ENCODE data around the gene ABL1.

Gene ABL1

GRCh38 chr9:130892477-130893304, 57.6 kb downstream of the ABL1 start:
- no peak for DNase-seq

GRCh38 chr9:130893341-130894101, 58.5 kb downstream of the ABL1 start:
- peak in 1 of 2 donors; percentile 36 for DNase-seq

DNA sequence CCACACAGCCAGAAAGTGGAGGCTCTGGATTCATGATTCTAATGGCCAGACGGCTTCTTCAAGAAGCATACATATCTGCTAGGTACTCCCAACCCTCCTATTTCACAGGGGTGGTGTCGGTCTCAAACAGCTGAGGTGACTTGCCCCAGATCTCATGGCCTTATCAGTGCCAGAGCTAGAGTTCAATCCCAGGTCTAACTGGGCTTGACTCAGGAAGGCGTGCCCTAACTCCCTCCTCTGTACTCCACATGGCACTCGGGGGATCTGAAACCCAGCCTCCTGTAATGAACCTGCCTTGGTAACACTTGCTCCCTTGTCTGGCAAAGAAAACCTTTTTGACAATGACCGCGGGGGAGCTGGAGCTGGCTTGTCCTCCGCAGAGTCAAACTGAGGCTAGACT, 59.5 kb downstream of the ABL1 start:
- DNase-seq = no peak

- no peak for DNase-seq
Observed at GRCh38 chr9:130895038-130895437, 60.0 kb downstream of the ABL1 start.

GRCh38 chr9:130895481-130896232, 60.6 kb downstream of the ABL1 start:
- DNase-seq = no peak

GRCh38 chr9:130896233-130897014, 61.4 kb downstream of the ABL1 start, which contains the start of gene QRFP:
QRFP (minus strand) TSS chr9:130896812; CDS start chr9:130893838, 2,974 bp downstream.
- no peak for DNase-seq

GRCh38 chr9:130897105-130897751, 62.2 kb downstream of the ABL1 start:
- no peak for DNase-seq

DNA sequence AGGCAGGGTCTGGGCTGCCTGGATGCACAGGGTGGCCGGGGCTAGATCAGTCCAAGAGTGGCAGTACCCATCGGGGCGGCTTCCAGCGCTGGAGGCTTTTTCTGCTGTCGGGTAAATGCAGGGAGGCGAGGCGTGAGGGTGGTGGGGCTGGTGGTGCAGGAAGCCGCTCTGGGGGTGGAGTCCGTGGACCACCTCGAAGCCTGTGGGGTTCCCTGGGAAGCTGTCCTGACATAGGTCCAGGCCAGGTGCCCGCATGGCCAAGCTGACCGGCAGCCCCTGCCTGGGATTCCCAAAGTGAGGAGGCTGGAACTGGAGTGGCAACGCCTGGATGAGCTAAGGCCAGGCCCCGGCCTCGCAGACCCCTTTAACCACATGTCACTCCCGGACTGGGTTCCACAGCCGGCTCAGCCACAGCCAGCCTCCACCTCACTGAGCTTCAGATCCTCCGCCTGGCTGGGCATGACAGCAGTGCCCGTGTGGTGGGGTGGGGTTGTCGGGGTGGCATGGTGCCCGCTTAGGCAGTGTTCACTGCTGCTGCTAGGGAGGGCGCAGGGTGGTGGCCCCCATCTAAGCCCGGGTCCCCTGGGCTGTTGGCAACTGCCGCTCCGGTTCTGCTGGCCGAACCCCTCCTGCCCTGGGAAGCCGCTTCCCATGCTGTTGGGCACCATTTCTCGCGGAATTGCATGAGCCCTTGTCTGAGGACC, 62.9 kb downstream of the ABL1 start:
- no peak for DNase-seq

DNA sequence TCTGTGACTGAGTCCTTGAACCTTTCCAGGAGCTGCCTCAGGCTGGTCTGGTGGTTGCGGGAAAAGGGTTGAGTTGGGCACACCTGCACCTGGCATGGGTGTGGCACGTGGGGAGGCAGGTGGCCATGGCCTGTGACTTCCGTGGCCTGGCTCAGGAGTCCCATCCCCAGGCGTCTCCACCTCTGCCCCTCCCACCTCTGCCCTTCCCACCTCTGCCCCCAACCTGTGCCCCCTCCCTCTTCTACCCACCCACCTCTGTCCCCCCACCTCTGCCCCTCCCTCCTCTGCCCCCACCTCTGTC, 63.4 kb downstream of the ABL1 start:
- DNase-seq = no peak

GRCh38 chr9:130899051-130899748, 64.1 kb downstream of the ABL1 start:
- DNase-seq = no peak

- no peak for DNase-seq
Observed at GRCh38 chr9:130900701-130901497, 65.8 kb downstream of the ABL1 start.

DNA sequence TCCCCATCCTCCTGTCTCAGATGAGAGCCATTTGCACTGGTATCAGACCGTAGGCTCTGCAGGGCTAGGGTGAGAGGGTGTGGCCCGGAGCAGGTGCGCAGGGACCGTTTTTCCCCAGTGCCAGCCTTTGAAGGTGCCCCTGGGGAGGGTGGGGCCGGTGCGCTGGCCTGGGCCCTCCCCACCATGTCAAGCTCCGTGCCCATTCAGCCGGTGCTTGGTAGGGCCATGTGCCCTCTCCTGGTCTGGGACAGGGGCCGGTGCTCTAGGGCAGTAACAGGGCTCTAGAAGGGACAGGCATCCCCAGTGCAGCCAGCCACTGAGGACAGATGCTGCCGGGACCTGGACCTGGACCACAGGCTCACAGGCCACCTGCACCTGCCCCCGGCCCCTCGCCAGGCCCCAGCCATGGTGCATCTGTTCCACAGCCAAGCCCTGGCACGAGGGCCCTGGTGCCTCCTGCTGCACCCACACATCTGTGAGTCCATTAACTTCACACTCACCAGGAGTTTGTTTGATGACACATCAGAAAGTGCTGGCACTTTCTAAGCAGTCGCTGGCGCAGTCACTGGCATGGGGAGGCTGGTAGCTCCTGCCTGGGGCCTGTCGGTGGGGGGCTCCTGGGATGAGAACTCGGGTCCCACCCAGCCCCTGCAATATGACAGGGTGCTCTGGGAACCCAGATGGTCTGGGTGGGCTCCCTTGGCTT, 66.6 kb downstream of the ABL1 start:
- no peak for DNase-seq

DNA sequence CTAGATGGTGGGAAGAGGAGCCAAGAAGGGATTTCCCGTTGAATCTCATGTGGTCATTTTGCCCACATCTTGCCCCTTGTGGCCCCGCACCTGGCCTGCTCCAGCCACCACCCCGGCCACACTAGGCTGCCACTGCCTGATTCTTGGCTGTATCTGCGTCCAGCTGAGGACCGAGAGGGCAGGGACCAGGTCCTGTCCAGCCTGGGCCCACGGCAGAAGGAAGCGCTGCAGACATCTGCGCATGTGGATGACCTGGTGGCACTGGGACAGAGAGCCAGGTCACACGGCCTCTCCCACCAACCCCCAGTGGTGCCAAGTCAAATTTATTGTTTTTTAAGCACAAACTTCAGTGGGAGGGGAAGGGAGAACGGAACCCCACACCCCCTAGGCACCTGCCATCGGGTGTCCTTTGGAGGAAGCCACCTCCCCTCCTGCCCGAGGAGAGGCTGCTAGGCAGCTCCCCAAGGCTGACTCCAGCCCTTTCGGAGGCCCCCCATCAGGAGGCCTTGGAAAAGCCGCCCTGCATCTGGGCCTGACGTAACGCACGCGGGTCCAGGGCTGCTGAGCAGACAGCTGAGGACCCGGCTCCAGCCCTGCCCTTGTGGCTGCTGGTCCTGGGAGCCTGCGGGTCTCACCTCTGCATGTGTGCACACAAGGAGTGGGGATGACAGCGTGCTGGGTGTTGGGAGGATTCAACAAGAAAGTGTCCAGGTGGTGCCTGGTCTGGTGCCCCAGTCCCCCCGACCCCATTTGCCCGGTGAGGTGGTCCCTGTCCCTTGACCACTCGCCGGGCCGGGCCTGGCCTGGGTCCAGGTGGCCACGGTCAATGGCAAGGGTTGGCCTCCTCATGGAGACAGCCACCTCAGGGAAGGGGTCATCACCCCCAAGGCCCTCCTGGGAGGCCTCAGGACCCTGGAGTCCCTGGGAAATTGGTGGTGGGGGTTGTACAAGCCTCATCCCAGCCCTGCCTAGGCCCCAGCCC, 67.4 kb downstream of the ABL1 start:
- no peak for DNase-seq

GRCh38 chr9:130903194-130904069, 68.4 kb downstream of the ABL1 start:
- no peak for DNase-seq

DNA sequence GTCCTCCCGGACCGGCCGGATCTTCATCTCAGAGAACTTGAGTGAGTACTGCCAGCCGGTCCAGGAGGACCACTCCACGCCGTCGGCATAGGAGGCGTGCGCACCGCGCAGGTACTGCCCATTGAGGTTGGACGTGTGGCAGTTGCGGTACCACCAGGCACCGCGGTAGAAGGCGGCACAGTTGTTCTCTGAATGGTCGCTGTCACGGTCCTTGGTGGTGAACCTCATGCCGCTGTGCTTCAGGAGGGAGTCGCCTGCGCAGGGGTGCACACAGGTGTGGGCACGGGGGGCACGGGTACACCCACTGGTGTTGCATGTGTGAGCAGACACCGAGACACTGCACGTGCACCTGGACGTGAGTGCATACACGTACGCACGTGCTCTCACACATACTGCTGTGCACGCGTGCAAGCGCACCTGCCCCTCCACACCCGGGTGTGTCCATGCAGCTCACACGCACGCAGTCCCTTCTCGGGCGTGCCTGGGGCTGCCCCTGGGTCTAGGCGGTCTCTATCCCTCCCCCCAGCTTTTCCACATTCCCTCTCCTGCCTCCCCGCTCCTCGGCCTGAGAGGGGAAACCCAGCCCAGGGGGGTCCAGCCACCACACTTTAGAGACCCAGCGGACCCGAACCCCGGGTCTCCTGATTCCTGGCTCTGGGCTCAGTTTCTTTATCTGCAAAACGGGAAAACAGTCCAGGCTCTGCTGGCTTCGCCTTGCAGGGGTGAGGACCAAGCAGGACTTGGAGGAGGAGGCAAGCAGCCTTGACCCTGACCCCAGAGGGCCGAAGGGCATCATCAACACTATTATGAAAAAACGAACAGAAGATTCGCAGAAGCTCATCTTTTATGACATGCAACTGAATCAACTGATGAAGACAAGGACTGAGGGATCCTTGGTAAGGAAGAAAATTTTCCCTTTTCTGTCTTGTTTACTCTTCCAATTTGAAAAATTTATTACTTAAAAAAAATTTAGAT, 69.3 kb downstream of the ABL1 start:
- no peak for DNase-seq
